ENCODE data around the gene KIF27.
"Not testable (repeated sequence)": the region's sequence is repeated elsewhere in the genome, so short reads cannot be mapped to it uniquely, and the experiment has no call there.

DNA sequence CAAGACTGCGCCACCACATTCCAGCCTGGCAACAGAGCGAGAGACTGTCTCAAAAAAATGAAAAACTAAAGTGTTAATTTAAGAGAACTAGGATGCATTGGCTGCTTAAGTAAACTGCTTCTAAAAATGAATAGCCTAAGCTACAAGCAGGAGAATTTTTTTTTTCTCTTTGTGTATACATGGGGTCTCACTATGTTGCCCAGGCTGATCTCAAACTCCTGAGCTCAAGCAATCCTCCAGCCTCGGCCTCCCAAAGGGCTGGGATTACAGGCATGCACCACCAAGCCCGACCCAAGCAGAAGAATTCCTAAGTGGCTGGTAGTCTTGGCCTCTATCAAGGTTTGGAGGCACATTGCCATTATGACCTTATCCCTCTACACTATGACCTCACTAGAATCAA lies 106.1 kb downstream of the KIF27 start:
- TF ChIP-seq, protein P1, sequence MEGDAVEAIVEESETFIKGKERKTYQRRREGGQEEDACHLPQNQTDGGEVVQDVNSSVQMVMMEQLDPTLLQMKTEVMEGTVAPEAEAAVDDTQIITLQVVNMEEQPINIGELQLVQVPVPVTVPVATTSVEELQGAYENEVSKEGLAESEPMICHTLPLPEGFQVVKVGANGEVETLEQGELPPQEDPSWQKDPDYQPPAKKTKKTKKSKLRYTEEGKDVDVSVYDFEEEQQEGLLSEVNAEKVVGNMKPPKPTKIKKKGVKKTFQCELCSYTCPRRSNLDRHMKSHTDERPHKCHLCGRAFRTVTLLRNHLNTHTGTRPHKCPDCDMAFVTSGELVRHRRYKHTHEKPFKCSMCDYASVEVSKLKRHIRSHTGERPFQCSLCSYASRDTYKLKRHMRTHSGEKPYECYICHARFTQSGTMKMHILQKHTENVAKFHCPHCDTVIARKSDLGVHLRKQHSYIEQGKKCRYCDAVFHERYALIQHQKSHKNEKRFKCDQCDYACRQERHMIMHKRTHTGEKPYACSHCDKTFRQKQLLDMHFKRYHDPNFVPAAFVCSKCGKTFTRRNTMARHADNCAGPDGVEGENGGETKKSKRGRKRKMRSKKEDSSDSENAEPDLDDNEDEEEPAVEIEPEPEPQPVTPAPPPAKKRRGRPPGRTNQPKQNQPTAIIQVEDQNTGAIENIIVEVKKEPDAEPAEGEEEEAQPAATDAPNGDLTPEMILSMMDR (conservative IDR thresholded peaks at IDR 0.05 in 1 of 2, IDR thresholded peaks at IDR 0.05 in 1 of 2; ENCODE audit: extremely low read depth in 1 of 2, insufficient read depth in 1 of 2, low read depth in 1 of 2, low read length in 2 of 2), result not testable (repeated sequence)
- not testable (repeated sequence) for TF ChIP-seq EZH2 (IDR thresholded peaks at IDR 0.05; ENCODE audit: borderline replicate concordance, low read length)
